CD14-positive monocyte (primary cell): ENCODE results near the gene FGF14. TPM values are rescaled to one million over a fixed set of nuclear protein-coding genes. Genes with fewer than 3 reads are reported as not detected.

Source experiments
- DNase-seq, 3 donors: peaks; one replicate each; pipeline ENCODE4 v3.0.0-alpha.2; 2011 to 2022
- H2AFZ ChIP-seq: 2 replicates; pipeline ENCODE4 v1.6.0; 2012; ENCODE audit warnings: mild to moderate bottlenecking, low read depth, low read length, inconsistent platforms; ENCODE audit not compliant: insufficient read depth, poor library complexity, severe bottlenecking
- H3K27ac ChIP-seq, 2 donors: 1 replicate in 1 of 2; 2 replicates in 1 of 2; pipeline ENCODE4 v1.5.1; 2012 to 2013; ENCODE audit warnings: low read length in 2 of 2, control low read depth in 1 of 2, inconsistent platforms in 1 of 2, low read depth in 1 of 2, mild to moderate bottlenecking in 1 of 2
- H3K27me3 ChIP-seq, 2 donors: one replicate each; pipeline versions ENCODE4 v1.6.0 to v1.6.1; 2011 to 2013; ENCODE audit warnings: low read length in 2 of 2; ENCODE audit not compliant: control insufficient read depth in 2 of 2, insufficient read depth in 2 of 2
- H3K36me3 ChIP-seq, 2 donors: replicated peaks in 1 of 2; 1 replicate in 1 of 2; 2 replicates in 1 of 2; pipeline versions ENCODE4 v1.5.1 to v1.6.1; 2012 to 2013; ENCODE audit warnings: low read length in 2 of 2, control low read depth in 1 of 2, inconsistent platforms in 1 of 2, mild to moderate bottlenecking in 1 of 2; ENCODE audit not compliant: insufficient read depth in 2 of 2, control insufficient read depth in 1 of 2
- H3K4me1 ChIP-seq, 2 donors: 1 replicate in 1 of 2; 2 replicates in 1 of 2; pipeline versions ENCODE4 v1.5.1 to v1.6.1; 2012 to 2013; ENCODE audit warnings: low read length in 2 of 2, control low read depth in 1 of 2, inconsistent platforms in 1 of 2, mild to moderate bottlenecking in 1 of 2, moderate library complexity in 1 of 2; ENCODE audit not compliant: insufficient read depth in 2 of 2, control insufficient read depth in 1 of 2
- H3K4me2 ChIP-seq: replicated peaks from 2 replicates; pipeline ENCODE3; 2012; ENCODE audit warnings: low read length, moderate library complexity, mild to moderate bottlenecking; ENCODE audit not compliant: poor library complexity, severe bottlenecking; ENCODE audit errors: extremely low read depth
- H3K4me3 ChIP-seq, 3 experiments: fragments of 200-600 bp in 1 of 3; sonication (generic) in 1 of 3; replicated peaks in 1 of 3; 1 replicate in 2 of 3; 2 replicates in 1 of 3; pipeline ENCODE4 v1.5.1; 2011 to 2013; ENCODE audit warnings: low read length in 3 of 3, mild to moderate bottlenecking in 3 of 3, control low read depth in 2 of 3, low read depth in 2 of 3, inconsistent platforms in 1 of 3, moderate library complexity in 1 of 3
- H3K79me2 ChIP-seq: 2 replicates; pipeline ENCODE4 v1.6.0; 2012; ENCODE audit warnings: mild to moderate bottlenecking, control low read depth, inconsistent platforms, low read length, moderate library complexity; ENCODE audit not compliant: insufficient read depth
- H3K9ac ChIP-seq: 2 replicates; pipeline ENCODE4 v1.6.0; 2017; ENCODE audit warnings: low read length, mild to moderate bottlenecking; ENCODE audit not compliant: insufficient read depth, poor library complexity, severe bottlenecking
- H3K9me3 ChIP-seq, 2 donors: replicated peaks in 1 of 2; 1 replicate in 1 of 2; 2 replicates in 1 of 2; pipeline versions ENCODE4 v1.5.1 to v1.6.1; 2012 to 2013; ENCODE audit warnings: low read length in 2 of 2, control low read depth in 1 of 2; ENCODE audit not compliant: control insufficient read depth in 1 of 2, insufficient read depth in 1 of 2
- H4K20me1 ChIP-seq: 2 replicates; pipeline ENCODE4 v1.6.0; 2012; ENCODE audit warnings: mild to moderate bottlenecking, low read length, control low read depth, moderate library complexity; ENCODE audit not compliant: insufficient read depth
- H3K27ac Mint-ChIP-seq, 7 donors: one replicate each; pipeline ENCODE4 v1.8.0; 2020; ENCODE audit warnings: mild to moderate bottlenecking in 7 of 7, mixed read lengths in 7 of 7, moderate library complexity in 6 of 7, inconsistent platforms in 2 of 7
- H3K27me3 Mint-ChIP-seq, 3 donors: one replicate each; pipeline ENCODE4 v1.8.0; 2021 to 2022; ENCODE audit warnings: low read depth in 3 of 3, mild to moderate bottlenecking in 3 of 3, mixed read lengths in 3 of 3, moderate library complexity in 3 of 3, inconsistent platforms in 1 of 3
- H3K36me3 Mint-ChIP-seq, 2 donors: one replicate each; pipeline ENCODE4 v1.8.0; 2020; ENCODE audit warnings: mixed read lengths in 2 of 2, inconsistent platforms in 1 of 2, mild to moderate bottlenecking in 1 of 2
- H3K4me1 Mint-ChIP-seq: one replicate; pipeline ENCODE4 v1.8.0; 2020; ENCODE audit warnings: mild to moderate bottlenecking, mixed read lengths
- H3K4me3 Mint-ChIP-seq, 2 donors: one replicate each; pipeline ENCODE4 v1.8.0; 2020; ENCODE audit warnings: mild to moderate bottlenecking in 2 of 2, mixed read lengths in 2 of 2, moderate library complexity in 1 of 2
- H3K9me3 Mint-ChIP-seq, 7 donors: one replicate each; pipeline ENCODE4 v1.8.0; 2020 to 2022; ENCODE audit warnings: mixed read lengths in 7 of 7, mild to moderate bottlenecking in 6 of 7, moderate library complexity in 6 of 7, inconsistent platforms in 2 of 7
- WGBS: methylation state at CpG from one replicate; pipeline ENCODE4 v1.1.5; 2013; ENCODE audit warnings: missing lambda C conversion rate; ENCODE audit not compliant: insufficient coverage; 5-methylcytosine and 5-hydroxymethylcytosine counted together
- intact Hi-C, 2 donors: fragments of 100-400 bp; cut with micrococcal nuclease; formaldehyde crosslinking; loops; one replicate each; pipeline versions ENCODE4 v1.15.0 to v1.15.1; 2023
- polyA plus RNA-seq, 3 donors: library from polyadenylated mRNA; depleted of rRNA in 1 of 3; unstranded in 2 of 3; stranded (reverse) in 1 of 3; fragments of 300-500 nt in 2 of 3; fragments of >200 nt in 1 of 3; fragmentation: Illumina TruSeq in 2 of 3; gene quantifications; 1 replicate in 2 of 3; 2 replicates in 1 of 3; pipeline ENCODE4 v1.2.3, GENCODE V29; 2012 to 2021
- TF ChIP-seq, protein P1 (sequence below): fragments of 200-600 bp; IDR thresholded peaks from one replicate; pipeline ENCODE4 v1.8.0; 2022; ENCODE audit warnings: antibody characterized with exemption, mild to moderate bottlenecking

Gene FGF14
- polyA plus RNA-seq, 3 donors: not detected

DNA sequence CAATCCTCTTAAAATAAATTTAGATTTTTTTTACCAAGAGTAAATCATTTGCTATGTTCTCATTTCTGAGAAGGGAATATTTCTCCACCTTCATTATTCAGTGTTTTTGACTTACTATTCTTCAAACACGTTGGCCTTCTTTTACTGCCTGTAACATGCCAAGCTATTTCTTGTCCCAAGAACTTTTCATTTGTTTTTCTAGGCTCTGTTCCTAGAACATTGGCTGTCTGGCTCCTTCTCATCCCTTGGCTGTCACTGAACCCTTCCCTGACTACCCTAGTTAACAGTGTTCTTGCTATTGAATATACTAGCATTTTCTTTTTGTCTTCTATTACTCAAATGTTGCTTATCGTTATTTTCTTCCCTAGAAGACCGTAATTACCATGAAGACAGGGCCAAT, 701.2 kb downstream of the FGF14 start:
- no peak overlapping the region for H3K4me2 ChIP-seq
- no peak overlapping the region for H3K4me3 ChIP-seq
- DNase-seq: no peak
- H3K27me3 Mint-ChIP-seq: no peaks in the 10 kb centered on the region
- H3K27ac Mint-ChIP-seq: peak overlapping the region in 2 of 7 donors; percentile 7 to 9
- 56% methylated on average over 1 of the region's 3 CpGs for WGBS
- no peaks in the 10 kb centered on the region for H3K36me3 ChIP-seq
- H3K36me3 Mint-ChIP-seq: no peaks in the 10 kb centered on the region
- no peak overlapping the region for H3K9ac ChIP-seq
- TF ChIP-seq, protein P1, sequence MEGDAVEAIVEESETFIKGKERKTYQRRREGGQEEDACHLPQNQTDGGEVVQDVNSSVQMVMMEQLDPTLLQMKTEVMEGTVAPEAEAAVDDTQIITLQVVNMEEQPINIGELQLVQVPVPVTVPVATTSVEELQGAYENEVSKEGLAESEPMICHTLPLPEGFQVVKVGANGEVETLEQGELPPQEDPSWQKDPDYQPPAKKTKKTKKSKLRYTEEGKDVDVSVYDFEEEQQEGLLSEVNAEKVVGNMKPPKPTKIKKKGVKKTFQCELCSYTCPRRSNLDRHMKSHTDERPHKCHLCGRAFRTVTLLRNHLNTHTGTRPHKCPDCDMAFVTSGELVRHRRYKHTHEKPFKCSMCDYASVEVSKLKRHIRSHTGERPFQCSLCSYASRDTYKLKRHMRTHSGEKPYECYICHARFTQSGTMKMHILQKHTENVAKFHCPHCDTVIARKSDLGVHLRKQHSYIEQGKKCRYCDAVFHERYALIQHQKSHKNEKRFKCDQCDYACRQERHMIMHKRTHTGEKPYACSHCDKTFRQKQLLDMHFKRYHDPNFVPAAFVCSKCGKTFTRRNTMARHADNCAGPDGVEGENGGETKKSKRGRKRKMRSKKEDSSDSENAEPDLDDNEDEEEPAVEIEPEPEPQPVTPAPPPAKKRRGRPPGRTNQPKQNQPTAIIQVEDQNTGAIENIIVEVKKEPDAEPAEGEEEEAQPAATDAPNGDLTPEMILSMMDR: no peak
- H3K27ac ChIP-seq: no peak overlapping the region
- H2AFZ ChIP-seq: no peak overlapping the region
- no peaks in the 10 kb centered on the region for H3K27me3 ChIP-seq
- no peaks in the 10 kb centered on the region for H3K9me3 ChIP-seq
- no peak overlapping the region for H3K4me3 Mint-ChIP-seq
- H3K9me3 Mint-ChIP-seq: peaks cover 0 to 6% (median 2%) of the 10 kb centered on the region in 7 donors
- no peaks in the 10 kb centered on the region for H3K79me2 ChIP-seq
- H3K4me1 ChIP-seq: peaks cover 0 to 7% of the 10 kb centered on the region in 2 donors
- H4K20me1 ChIP-seq: no peaks in the 10 kb centered on the region
- intact Hi-C loops: no loop called here
- peaks cover 8% of the 10 kb centered on the region for H3K4me1 Mint-ChIP-seq

- DNase-seq: no peak
- no peaks in the 10 kb centered on the region for H3K27me3 ChIP-seq
- peaks cover 0 to 7% of the 10 kb centered on the region in 2 donors for H3K4me1 ChIP-seq
- no peaks in the 10 kb centered on the region for H3K36me3 Mint-ChIP-seq
- no peaks in the 10 kb centered on the region for H4K20me1 ChIP-seq
- no peak overlapping the region for H3K27ac ChIP-seq
- peaks cover 8% of the 10 kb centered on the region for H3K4me1 Mint-ChIP-seq
- H3K79me2 ChIP-seq: no peaks in the 10 kb centered on the region
- H2AFZ ChIP-seq: no peak overlapping the region
- TF ChIP-seq, protein P1: no peak
- no peak overlapping the region for H3K4me2 ChIP-seq
- no peaks in the 10 kb centered on the region for H3K9me3 ChIP-seq
- H3K9ac ChIP-seq: no peak overlapping the region
- intact Hi-C loops: no loop called here
- no peak overlapping the region for H3K4me3 Mint-ChIP-seq
- no peak overlapping the region for H3K4me3 ChIP-seq
- H3K36me3 ChIP-seq: no peaks in the 10 kb centered on the region
- no peaks in the 10 kb centered on the region for H3K27me3 Mint-ChIP-seq
- no CpG with 5 or more reads among the region's 2 CpGs for WGBS
- H3K9me3 Mint-ChIP-seq: peaks cover 0 to 6% (median 2%) of the 10 kb centered on the region in 7 donors
- no peak overlapping the region for H3K27ac Mint-ChIP-seq
Observed at GRCh38 chr13:101698400-101698799, 703.4 kb downstream of the FGF14 start.
